NT2/D1 (cell line): Measurements from ENCODE around the gene KIF16B.

ENCODE experiments used
- YY1 ChIP-seq: IDR thresholded peaks from 2 replicates; pipeline ENCODE4 v1.6.1; 2011; ENCODE audit not compliant: insufficient read length, insufficient read depth
- ZNF274 ChIP-seq: IDR thresholded peaks from 2 replicates; pipeline ENCODE4 v1.6.1; 2011; ENCODE audit warnings: mild to moderate bottlenecking, low read depth, low read length

GRCh38 chr20:16296931-16297330 lies 276.3 kb downstream of the KIF16B start:
- TF ChIP-seq YY1 (no peak), ZNF274 (no peak)
